ENCODE results near the gene ARID5B.

Gene ARID5B

DNA sequence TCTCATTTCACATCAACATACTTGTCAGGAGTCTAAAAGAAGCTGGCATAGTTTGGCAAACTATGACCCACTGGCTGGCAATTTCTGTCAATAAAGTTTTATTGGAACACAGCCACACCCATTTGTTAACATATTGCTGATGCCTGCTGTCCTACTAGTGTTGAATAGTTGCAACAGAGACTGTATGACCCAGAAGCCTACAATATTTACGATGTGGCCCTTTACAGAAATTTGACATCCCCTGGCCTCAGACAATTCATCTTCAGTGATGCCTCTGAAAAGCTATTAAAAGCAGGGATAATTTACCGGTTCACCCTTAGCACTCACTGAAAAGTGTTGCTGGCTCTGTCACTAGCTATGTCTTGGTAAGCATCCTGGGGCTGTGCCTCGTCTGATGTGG, 155.2 kb downstream of the ARID5B start:
- peak; percentile 33 for DNase-seq

DNA sequence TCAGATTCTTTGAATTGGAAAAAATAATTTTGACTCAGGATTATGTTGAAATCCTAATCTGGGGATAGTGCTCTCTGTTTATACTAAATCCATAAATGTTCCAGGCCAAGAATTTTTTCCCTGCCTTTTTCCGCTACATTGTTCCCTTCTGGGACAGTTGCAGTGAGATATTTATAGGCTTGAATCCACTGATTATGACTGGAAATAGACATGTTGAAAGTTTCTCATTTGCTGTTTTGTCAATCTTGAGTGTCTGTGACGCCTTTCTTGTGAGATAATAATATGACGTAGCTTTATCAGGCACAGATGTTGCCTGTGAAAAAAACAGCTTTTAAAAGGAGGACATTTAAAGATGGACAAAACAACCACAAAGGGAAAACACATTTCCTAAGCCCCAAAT, 155.9 kb downstream of the ARID5B start:
- peak; percentile 62 for DNase-seq

GRCh38 chr10:62057850-62058249, 156.4 kb downstream of the ARID5B start:
- DNase-seq: no peak

DNA sequence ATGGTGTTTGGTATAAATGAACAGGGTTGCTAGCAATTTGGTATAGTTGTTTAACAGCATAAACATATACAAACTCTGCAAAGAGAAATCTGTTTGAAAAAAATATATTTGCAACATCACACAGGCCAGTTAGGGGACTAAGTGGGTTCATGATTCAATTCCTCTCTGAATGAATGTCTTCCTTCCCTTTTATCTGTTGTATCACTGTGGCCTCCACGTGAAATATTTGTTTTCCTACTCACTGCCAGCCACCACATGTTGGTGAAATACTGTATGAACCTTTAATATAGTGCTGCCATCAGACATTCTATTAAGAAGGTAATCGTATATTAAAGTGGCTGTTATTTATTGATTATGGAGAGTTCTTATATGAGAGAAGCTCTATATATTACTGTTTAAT, 157.0 kb downstream of the ARID5B start:
- no peak for DNase-seq

GRCh38 chr10:62058896-62059216, 157.4 kb downstream of the ARID5B start:
- DNase-seq: no peak

DNA sequence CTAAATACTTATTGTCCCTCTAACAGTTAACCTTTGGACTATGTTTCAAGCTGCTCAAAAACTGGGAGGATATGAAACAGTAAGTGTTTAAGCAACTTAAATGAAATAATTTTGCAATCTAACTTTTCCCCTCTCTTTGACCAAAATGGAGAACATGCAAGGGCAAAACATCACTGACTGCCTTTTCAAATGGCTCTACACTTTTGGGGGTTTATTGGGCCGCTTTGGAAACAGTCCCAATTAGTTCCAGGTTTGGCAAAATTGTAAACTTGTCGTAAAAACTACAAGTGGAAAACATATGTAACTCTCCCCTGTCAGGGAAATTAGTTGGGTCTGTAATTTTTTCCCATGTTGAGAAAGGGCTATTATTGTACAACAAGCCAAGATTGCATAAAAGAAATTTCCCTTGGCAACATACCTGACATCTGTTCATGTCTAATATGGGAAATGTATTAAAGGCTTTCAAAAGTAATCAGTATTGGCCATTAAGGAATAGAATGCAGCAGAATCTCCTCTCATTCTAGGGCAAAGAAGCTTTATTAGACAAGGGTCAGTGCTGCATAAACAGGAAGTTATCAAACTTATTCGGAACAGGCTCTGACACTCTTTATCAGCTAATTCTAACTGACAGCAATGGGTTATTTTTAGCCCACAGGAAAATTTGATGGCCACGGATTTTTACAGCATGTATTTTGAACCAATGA, 157.9 kb downstream of the ARID5B start:
- no peak for DNase-seq

- no peak for DNase-seq
These were observed 160.5 kb downstream of the ARID5B start for GRCh38 chr10:62062028-62062427.

GRCh38 chr10:62062752-62063512, 161.4 kb downstream of the ARID5B start:
- DNase-seq: peak; percentile 95

DNA sequence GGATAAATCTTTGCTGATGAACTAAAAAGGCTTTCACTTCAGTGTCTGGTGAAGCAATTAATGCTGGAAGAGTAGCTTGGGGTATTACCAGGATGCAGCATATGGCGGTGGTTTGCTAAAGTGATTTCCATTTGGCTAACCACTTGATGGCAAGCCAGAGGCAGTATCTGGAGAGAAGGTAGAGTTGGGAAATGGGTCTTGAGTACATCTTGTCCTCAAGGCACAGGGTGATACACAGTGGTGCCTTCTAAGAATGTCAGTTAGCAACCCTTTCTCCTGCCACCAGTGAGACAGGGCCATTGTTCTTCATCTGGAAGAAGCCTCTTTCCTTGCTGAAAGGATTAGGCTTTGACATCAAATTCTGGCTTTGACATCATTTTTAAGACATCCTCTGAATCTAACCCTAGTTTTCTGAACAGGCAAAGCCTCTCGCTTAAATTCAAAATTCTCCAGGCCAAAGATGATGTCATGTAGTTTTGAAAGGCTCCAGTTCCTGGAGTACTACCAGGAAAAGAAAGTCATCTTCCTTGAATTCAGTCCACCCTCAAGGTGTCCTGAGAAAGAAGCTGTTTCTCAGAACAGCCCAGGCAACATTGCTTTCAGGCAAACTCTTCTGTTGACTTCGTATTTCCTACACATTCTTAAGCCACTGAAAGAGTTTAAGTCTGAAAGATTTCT, 162.4 kb downstream of the ARID5B start:
- DNase-seq: no peak

DNA sequence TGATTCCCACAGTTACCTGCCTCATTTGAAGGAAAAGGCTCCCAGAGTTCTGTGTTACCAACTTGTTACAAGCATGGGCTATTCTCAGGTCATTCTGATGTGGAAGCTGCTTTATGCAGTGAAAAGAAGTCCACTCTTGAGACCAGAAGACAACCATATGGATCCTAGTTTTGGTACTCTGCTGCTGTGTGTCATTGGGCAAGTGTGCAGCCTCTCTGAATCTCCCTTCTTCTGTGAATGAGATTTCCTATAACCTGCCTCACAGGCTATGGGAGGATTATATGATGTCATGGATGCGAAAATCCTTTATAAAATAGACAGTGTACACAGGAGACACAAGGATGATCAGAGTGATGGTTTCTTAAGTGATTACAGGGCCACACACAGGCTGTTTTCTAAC, 166.1 kb downstream of the ARID5B start:
- no peak for DNase-seq

DNA sequence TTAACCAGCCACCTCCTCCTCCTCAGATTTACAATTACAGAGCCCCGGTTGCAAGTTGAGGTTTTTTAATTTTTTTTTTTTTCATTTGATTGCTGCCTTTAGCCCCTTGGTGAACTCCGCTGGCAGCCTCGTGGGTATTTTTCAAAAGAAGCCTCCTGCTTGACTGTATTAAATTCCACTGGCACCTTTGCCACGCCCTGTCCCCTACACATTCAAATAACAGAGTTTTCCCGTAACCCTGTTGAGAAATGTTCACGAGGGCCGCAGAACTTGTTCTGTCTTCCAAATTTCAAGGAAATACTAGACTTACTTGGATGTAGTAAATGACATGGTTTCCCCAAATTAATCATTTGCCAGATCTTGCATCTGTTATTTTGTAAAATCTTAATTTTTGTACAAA, 167.0 kb downstream of the ARID5B start:
- DNase-seq: no peak

DNA sequence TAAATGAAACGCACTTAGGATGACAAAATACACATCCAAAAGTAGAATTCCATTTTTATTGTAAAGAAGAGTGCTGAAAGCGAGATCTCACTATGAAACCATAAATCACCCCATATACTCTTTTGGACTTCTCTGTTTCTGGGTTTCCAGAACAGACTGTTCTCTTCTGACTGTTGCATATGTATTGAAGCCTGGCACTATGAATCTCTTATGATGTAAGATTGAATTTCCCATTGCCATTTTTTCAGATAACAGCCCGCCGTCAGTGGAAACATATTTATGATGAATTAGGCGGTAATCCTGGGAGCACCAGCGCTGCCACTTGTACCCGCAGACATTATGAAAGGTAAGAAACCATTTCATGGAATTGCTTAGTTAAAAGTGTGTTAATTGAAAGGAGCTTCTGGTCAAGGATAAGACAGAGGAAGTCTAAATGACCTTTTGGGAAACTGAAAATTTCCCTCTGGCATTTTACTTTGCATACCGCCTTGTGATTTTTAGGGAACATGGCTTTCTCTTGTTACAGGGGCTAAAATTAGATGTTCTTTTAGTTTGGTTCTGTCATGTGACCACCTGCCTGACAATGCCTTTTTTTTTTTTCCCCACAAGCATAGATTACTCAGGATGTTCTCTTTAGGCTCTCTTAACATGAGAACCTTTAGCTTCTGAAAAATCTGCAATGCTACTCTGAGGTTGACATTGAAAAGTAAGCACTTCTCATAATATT, 168.1 kb downstream of the ARID5B start:
- DNase-seq: no peak

DNA sequence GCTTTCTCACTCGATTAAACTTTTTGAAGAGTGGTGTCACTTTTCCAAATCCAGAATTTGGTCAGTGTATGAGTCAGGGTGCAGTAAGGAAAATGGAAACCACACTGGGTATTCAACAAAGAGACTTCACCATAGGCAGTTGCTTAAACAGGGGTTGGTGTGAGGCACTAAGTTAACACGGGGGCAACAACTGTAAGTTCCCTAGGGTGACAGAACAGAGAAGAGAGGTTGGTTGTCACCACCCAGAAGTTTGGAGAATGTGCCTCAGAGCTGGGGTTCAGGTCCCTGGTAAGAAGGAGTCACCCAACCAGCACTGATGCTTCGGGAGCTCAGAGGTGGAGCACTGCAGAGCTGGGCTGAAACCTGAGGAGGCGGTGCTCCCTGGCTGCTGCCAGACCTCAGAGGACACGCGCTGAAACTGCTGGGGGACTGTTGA, 170.4 kb downstream of the ARID5B start:
- DNase-seq: peak; percentile 74

- DNase-seq: peak; percentile 57
These were observed 171.4 kb downstream of the ARID5B start for GRCh38 chr10:62072901-62073300.

GRCh38 chr10:62073429-62073828, 171.9 kb downstream of the ARID5B start:
- peak; percentile 31 for DNase-seq

- DNase-seq: no peak
These were observed 173.9 kb downstream of the ARID5B start for GRCh38 chr10:62075414-62075813.

GRCh38 chr10:62075912-62076311, 174.4 kb downstream of the ARID5B start:
- peak; percentile 73 for DNase-seq

DNA sequence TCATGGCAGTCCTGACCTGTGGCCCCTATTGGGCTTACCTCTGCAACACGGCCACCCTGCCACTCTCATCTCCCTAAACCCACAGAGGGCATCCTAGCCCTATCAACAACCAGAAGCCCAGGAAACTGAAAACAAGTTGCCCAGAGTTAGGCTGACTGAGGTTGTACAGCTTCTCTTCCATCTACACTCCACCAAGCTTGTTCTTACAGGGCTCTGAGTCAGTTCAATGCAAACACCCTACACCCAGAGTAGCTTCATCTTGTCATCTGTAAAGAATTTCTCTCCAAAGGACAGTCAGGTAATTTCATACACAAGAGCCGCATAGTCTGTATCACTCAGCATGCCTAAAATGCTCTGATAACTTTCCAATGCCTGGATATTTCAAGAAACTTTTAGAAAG, 175.4 kb downstream of the ARID5B start:
- peak; percentile 89 for DNase-seq

DNA sequence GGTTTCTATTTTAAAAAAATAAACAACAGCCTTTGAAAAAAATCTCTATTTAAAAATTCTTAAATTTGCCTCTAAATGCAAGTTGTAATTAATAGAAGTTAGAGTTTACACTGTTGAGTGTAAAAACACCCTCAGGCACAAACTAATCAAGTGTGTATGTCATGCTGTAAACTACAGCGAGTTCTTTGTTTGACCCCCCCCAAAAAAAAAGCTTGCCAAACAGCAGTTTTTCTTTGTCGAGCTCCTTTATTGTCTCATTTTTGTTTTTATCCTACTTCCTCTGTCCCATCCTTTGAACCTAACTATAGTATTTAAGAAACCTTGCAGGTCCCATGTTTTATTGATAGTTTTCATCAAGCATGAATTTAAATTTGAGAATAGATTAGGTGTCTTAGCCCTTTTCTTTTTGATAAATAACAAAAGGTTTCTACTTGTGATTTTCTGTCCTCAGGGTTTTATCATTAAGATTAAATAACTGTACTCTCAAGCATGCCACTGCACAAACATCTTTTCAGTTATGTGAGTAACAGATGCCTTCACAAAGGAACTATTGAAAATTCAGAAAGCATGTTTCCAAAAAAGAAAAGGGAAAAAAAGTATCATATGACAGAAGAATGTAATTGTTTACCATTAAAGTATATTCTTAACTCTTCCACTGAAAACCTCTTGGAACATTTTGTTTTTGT, 176.0 kb downstream of the ARID5B start:
- no peak for DNase-seq

DNA sequence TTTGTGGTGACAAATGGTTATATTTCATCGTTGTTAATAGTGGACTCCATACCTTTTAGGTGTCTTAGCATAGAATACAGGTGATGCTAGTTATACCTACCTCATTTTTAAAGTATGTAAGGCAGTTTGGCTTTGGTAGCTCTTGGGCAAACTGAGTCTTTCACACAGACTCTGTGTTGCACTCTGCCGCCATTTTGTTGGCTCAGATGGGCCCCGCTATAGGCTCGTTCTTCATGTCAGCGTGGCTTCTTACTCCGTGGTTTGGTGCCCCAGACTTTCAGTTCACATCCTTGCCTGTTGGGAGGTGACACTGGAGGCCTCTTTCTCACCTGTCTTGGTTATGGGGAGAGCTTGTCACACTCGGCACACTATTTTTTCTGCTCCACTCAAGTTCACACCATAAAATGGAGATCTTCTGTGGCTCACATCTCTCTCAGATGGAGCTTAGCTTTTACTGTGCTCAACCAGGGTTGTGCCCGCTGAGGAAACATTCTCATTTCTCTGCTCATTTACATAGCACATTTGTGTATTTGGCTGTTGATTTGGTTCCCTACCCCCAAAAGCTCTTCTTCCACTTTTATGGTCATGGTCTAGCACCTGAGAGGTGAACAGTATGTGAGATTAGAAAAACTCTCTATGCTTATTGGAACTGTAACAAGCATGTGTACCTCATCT, 178.5 kb downstream of the ARID5B start:
- no peak for DNase-seq

DNA sequence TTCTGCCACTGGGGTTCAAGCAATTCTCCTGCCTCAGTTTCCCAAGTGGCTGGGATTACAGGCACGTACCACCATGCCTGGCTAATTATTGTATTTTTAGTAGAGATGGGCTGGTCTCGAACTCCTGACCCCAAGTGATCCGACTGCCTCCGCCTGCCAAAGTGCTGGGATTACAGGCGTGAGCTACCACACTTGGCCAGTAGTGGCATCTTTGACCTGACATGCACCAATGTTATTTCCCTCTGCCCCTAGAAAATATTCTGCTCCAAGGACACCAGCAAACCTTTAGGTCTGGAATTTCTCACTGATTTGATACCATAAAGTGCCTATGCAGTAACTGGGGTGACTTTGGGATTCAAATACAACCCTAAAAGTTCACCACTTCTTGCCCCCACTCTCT, 179.4 kb downstream of the ARID5B start:
- DNase-seq: no peak

Data from fibroblast of skin of scalp (primary cell).